OCI-LY1 (cell line): Measurements from ENCODE around the gene TNS1.

ENCODE experiments used
- CTCF ChIP-seq: fragments of 200-600 bp; sonication (generic), shearing (Covaris generic); IDR thresholded peaks from 2 replicates; pipeline ENCODE4 v1.5.1; 2017; ENCODE audit warnings: mild to moderate bottlenecking, antibody characterized with exemption, low read length, moderate library complexity, mixed read lengths
- EZH2 ChIP-seq: fragments of 200-600 bp; sonication (generic), shearing (Covaris generic); IDR thresholded peaks from 2 replicates; pipeline ENCODE4 v1.8.0; 2017; ENCODE audit warnings: borderline replicate concordance, mixed run types, mild to moderate bottlenecking, antibody characterized with exemption, low read length, moderate library complexity, mixed read lengths

- no peak for TF ChIP-seq CTCF
- TF ChIP-seq EZH2: no peak
These were observed 73.5 kb downstream of the TNS1 start for GRCh38 chr2:217929272-217929671.
